Activated T-cell treated with anti-CD3 and anti-CD28 coated beads for 4 hours (primary cell): ENCODE data around the gene SLC16A9.

Source experiments
- DNase-seq: peaks from one replicate; pipeline ENCODE4 v3.0.0-alpha.2; 2020

Gene SLC16A9

GRCh38 chr10:59713196-59713821 is 3.7 kb upstream of the SLC16A9 start:
- DNase-seq: no peak

DNA sequence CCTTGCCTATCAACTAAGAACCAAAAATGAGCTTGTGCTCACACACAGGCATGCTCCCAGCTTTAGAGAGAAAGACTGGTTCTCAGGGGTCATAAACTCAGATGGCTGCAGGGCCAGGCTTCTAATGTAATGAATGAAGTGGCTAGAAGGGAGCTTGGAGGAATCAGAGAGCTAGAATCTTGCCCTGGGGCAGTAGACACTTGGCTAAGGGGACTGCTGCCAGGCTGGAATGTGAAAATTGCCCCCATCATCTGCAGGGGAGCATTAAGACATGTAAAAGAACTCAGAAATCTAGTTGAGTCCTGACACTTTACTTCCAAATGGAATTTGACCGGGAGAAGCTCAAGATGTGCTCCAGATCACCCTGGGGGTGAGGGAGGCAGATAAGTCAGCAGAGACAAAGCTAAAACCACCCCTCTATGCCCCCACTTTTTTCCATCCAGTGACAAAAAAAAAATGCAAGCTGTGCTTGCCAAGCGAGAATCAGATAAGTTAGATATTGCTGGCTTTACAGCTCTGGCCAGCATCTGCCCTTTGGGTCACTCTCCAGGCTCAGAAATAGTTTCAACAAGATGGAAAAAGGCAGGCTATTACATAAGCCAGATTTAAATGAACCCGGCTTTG is 2.3 kb upstream of the SLC16A9 start:
- no peak for DNase-seq

GRCh38 chr10:59708816-59709394 is 745 bp downstream of the SLC16A9 start:
- DNase-seq: no peak

GRCh38 chr10:59706851-59707797 is 2.5 kb downstream of the SLC16A9 start:
- DNase-seq: no peak

- no peak for DNase-seq
These were observed 3.7 kb downstream of the SLC16A9 start for GRCh38 chr10:59705931-59706330.

- no peak for DNase-seq
These were observed 5.0 kb downstream of the SLC16A9 start for GRCh38 chr10:59704630-59705029.

DNA sequence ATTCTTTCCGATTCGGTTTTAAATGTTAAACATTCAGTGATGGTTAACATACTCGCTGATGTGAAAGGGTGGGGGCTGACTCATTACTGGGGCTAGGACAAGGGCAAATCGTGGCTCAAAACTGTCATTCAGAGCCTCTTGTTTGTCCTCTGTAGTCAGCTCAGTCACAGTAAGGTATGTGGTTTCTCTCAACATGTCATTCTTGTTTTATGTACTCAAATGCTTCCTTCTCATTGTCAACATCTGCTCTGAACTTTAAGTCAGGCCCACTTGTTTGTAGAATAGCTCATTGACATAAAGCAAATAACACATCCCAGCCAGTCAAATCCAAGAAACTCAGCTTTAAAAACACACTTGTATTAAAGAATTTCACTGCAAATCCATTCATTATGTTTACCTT is 7.3 kb downstream of the SLC16A9 start:
- DNase-seq: no peak

GRCh38 chr10:59700709-59701108 is 8.9 kb downstream of the SLC16A9 start:
- no peak for DNase-seq

GRCh38 chr10:59698326-59698725 is 11.3 kb downstream of the SLC16A9 start:
- no peak for DNase-seq

- DNase-seq: no peak
These were observed 14.0 kb downstream of the SLC16A9 start for GRCh38 chr10:59695637-59696036.

- no peak for DNase-seq
These were observed 14.7 kb downstream of the SLC16A9 start for GRCh38 chr10:59694936-59695335.

DNA sequence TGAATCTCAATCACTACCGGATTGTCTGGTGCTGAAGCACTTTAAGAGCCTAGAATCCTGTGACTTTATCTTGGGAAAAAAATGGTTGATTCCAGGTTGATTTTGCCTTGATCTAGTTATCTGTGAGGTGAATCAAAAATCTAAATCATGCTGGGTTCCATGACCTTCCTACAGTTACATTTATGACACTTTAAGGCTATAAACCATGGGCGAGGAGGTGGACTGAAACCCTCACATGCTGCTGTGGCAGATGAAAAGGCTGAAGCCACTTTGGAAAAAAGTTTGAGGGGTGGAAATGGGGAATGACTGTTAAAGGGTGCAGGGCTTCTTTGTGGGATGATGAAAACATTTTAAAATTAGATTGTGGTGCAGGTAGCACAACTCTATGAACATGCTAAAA is 17.5 kb downstream of the SLC16A9 start:
- no peak for DNase-seq

- no peak for DNase-seq
These were observed 20.7 kb downstream of the SLC16A9 start for GRCh38 chr10:59688921-59689351.

- no peak for DNase-seq
These were observed 22.0 kb downstream of the SLC16A9 start for GRCh38 chr10:59687657-59688056.

DNA sequence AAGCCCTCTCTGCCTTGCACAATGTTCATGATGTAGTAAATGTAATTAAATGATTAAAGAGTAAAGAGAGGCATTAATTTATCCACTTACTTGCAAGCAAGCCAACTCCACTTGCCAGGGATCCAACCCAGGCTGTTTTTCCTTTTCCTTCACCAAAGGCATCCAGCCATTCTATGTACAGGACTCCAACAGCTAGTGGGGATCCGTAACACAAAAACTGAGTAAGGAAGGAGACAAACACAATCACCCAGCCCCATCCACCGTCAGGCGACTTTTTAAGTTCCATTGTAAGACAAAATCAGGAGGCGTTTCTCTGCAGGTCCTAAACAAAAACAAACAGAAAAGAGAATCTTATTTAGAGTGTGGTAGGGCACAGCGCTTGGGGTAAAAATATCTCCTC is 25.6 kb downstream of the SLC16A9 start:
- no peak for DNase-seq

DNA sequence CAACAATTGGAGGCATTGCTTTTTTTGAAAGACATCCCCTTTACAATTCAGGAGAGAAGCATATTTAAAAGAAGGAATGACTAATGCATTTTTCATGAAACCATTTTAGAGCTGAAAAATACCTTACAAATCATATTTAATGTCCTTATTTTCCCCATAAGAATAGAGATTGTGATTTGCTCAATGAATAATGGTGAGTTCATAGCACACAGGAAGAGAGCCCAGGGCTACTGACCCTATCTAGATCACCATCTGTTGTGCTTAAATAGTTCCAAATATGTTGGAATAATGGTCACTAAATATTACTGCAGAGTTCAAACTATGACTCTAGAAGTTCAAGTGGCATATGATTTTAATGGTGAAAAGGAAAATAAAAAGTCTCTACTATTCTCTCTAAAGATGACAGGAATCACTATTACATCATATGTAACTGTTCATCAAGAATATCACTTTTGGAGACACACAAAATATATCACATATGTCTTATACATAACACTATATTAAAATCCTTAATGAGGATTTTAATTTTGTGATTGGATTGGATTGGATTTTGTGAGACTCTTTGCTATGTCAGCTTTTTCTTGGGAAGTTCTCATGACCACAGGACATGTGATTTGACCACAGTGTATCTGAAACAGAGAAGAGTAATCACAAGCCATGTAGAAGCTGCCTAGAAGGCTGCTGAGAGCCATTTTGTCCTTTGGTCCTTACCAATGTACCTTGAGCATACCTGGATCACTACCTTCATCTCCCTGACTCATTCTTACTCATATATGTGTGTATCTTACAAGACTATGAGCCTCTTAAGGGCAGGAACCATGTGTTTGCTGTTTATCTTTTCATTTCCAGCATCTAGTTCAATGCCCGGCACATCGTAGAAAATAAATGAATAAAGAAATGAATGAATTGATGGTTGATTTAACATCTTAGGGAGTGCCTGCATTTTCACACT is 26.4 kb downstream of the SLC16A9 start:
- DNase-seq: no peak

DNA sequence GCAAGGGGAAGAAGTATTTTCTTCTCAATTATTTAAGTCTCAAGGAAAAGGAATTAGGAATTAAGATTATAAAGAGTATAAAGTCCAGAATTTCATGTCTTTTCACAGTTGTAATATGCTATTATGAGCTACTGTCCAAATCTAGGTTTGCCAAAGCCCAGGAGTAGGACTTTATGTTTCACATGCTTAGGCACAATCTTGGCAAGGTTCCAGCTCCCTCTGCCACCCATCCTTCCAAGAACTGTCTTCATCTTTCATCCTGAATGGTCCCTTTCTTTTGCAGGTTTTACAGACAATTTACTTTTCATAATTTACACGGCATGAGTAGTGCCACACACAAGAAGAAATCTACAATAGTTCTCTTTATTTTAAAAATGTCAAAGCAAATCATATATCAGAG is 29.5 kb downstream of the SLC16A9 start:
- no peak for DNase-seq

- DNase-seq: no peak
These were observed 30.8 kb downstream of the SLC16A9 start for GRCh38 chr10:59678884-59679301.

GRCh38 chr10:59677253-59677831 is 32.3 kb downstream of the SLC16A9 start:
- no peak for DNase-seq

DNA sequence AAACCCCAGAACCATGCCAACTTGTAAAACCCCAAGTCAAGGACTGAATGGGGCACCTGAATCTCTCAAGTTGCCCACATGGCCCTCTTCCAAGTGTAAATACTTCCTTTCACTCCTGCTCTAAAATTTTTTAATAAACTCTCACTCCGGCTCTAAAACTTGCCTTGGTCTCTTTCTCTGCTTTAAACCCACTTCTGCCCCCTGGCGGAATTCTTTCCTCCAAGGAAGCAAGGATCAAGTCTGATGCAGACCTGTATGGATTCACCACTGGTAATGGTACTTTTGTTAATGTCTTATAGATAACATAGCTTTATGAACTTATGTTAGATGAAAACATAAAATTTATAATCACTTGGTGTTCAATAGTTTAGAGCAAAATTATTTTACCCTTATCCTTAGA is 33.8 kb downstream of the SLC16A9 start:
- DNase-seq: no peak

DNA sequence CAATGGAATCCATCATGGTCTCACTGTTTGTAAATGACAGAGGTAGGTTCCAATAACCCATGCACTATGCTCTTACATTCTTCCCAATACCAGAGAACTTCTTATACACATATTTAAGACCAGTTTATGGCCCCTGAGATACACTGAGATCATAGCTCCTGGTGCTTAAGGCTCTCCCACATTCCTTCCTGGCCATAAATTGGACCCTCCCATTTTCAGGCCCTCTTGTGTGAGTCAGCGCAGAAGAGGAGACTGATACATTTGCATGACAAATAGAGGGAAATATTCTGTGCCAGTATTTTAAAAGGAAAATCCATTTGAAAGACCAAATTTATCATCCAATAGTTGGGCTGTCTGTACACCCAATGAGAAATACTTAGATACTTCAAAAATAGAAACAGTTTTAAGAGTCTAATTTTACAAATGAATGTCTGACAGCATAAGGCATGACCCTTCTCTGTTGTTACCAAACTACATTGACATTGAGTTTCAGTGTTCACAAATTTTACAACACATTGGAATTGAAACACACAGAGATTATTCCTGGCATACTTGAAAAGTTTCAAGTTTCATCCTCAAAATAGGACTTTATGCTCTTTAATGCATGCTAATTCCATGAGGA is 35.3 kb downstream of the SLC16A9 start:
- DNase-seq: no peak
